Fibroblast of skin of left quadriceps (primary cell): Measurements from ENCODE around the gene ADPRHL1.
A peak's percentile ranks its signal among the peaks of the same experiment; 100 is the strongest.

Experiments used
- DNase-seq, 2 experiments: peaks; one replicate each; pipeline ENCODE4 v3.0.0-alpha.2; 2013; ENCODE audit warnings: low read depth in 2 of 2

The ADPRHL1 gene

GRCh38 chr13:113452942-113453901 lies at the start of gene ADPRHL1:
Gene ADPRHL1 (minus strand): TSS chr13:113453488. CDS start chr13:113453437, 51 bp downstream.
- DNase-seq: no peak

GRCh38 chr13:113502686-113503085 lies 49.4 kb upstream of the ADPRHL1 start:
- DNase-seq: no peak

- DNase-seq: no peak
Measured at GRCh38 chr13:113500530-113501265, 47.4 kb upstream of the ADPRHL1 start.

- no peak for DNase-seq
Measured at GRCh38 chr13:113499936-113500335, 46.6 kb upstream of the ADPRHL1 start.

GRCh38 chr13:113498905-113499304 lies 45.6 kb upstream of the ADPRHL1 start:
- DNase-seq: no peak

GRCh38 chr13:113497217-113497616 lies 43.9 kb upstream of the ADPRHL1 start:
- DNase-seq: no peak

GRCh38 chr13:113495494-113496210 lies 42.4 kb upstream of the ADPRHL1 start:
- no peak for DNase-seq

- peak; percentile 85 to 87 for DNase-seq
Measured at GRCh38 chr13:113493315-113493951, 40.1 kb upstream of the ADPRHL1 start.

GRCh38 chr13:113491982-113492381 lies 38.7 kb upstream of the ADPRHL1 start:
- DNase-seq: no peak

GRCh38 chr13:113491418-113491883 lies 38.2 kb upstream of the ADPRHL1 start:
- DNase-seq: no peak

- DNase-seq: peak; percentile 91 to 93
Measured at GRCh38 chr13:113490496-113491417, 37.5 kb upstream of the ADPRHL1 start, which contains the start of gene DCUN1D2. Gene DCUN1D2 (minus strand): TSS chr13:113490711. CDS start chr13:113490669, 42 bp downstream.

- peak in 1 of 2 experiments; percentile 16 for DNase-seq
Measured at GRCh38 chr13:113489549-113490495, 36.5 kb upstream of the ADPRHL1 start.

GRCh38 chr13:113489171-113489548 lies 35.9 kb upstream of the ADPRHL1 start:
- DNase-seq: no peak

- no peak for DNase-seq
Measured at GRCh38 chr13:113488283-113488682, 35.0 kb upstream of the ADPRHL1 start.

- no peak for DNase-seq
Measured at GRCh38 chr13:113486698-113487097, 33.4 kb upstream of the ADPRHL1 start.

- DNase-seq: no peak
Measured at GRCh38 chr13:113485545-113485944, 32.3 kb upstream of the ADPRHL1 start.

- no peak for DNase-seq
Measured at GRCh38 chr13:113483504-113484293, 30.4 kb upstream of the ADPRHL1 start.

- no peak for DNase-seq
Measured at GRCh38 chr13:113483081-113483480, 29.8 kb upstream of the ADPRHL1 start.
